NCI-H2227 (cell line): ENCODE results near the gene CD72.
"Not testable (repeated sequence)": the region's sequence is repeated elsewhere in the genome, so short reads cannot be mapped to it uniquely, and the experiment has no call there.

ENCODE experiments used
- DNase-seq: peaks from one replicate; lab custom pipeline; 2025; ENCODE audit not compliant: unreplicated experiment; lab: John Stamatoyannopoulos, UW

CD72 gene

DNA sequence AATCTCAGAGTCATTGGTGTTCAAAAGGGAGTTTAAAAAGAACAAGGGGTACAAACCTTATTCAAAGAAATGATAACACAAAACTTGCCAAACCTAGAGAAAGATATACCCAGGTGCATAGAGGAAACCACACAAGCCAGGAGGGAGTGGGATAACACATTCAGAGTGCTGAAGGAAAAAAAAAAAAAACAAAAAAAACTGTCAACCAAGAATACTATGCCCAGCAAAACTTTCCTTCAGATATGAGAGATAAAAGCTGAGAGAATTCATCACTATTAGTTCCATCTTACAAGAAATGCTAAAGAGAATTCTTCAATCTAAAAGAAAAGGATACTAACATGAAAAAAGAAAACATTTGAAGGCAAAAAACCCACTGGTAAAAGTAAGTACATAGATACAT, 24.6 kb downstream of the CD72 start:
- no peak for DNase-seq

DNA sequence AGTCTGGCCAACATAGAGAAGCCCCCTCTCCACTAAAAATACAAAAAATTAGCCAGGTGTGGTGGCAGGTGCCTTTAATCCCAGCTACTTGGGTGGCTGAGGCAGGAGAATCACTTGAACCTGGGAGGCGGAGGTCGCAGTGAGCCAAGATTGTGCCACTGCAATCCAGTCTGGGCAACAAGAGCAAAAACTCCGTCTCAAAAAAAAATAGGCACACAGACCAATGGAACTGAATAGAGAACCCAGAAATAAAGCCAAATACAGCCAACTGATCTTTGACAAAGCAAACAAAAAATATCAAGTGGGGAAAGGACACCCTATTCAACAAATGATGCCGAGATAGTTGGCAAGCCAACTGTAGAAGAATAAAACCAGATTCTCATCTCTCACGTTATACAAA, 29.7 kb downstream of the CD72 start:
- not testable (repeated sequence) for DNase-seq

DNA sequence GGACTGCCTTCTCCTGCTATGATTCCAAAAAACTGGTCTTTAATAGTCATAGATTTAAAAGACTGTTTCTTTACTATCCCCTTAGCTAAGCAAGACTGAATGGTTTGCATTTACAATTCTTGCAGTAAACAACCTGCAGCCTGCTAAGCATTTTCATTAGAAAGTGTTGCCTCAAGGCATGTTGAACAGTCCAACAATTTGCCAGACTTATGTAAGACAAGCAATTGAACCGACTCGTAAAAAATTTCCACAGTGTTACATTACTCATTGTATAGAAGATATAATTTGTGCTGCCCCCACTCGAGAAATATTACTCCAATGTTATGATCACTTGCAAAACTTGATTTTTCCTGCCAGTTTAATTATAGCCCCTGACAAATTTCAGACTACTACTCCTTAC, 33.5 kb downstream of the CD72 start:
- DNase-seq: not testable (repeated sequence)

DNA sequence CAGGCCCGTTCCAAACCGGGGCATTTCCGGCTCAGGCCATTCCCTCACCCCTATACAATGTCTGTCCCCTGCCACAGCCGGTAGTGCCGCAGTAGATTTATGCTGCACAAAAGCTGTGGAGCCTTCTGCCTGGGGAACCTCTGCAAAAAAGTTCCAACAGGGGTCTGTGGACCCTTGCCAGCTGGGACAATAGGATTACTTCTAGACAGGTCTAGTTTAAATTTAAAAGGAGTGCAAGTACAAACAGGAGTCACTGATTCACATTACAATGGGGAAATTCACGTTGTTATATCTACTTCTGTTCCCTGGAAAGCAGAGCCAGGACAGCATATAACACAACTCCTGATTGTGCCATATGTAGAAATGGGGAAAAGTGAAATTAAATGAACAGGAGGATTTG, 34.7 kb downstream of the CD72 start:
- not testable (repeated sequence) for DNase-seq

DNA sequence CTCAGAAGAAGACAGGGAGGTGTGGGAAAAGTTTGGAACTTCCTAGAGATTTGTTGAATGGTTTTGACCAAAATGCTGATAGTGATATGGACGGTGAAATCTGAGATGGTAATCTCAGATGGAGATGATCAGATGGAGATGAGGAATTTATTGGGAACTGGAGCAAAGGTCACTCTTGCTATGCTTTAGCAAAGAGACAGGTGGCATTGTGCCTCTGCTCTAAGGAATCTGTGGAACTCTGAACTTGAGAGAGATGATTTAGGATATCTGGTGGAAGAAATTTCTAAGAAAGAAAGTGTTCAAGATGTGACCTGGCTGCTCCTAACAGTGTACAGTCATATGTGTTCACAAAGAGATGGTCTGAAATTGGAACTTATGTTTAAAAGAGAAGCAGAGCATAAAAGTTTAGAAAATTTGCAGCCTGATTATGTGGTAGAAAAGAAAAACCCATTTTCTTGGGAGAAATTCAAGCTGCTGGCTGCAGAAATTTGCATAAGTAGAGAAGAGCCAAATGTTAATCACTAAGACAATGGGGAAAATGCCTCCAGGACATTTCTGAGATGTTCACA, 38.5 kb downstream of the CD72 start:
- not testable (repeated sequence) for DNase-seq

DNA sequence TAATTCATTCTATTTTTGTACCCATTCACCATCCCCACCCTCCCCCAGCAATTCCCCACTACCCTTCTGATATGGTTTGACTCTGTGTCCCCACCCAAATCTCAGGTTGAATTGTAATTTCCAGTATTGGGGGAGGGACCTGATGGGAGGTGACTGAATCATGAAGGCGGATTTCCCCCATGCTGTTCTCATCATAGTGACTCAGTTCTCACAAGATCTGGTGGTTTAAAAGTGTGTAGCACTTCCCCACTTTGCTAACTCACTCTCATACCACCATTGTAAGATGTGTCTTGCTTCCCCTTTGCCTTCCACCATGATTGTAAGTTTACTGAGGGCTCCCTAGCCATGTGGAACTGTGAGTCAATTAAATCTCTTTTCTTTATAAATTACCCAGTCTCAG, 39.1 kb downstream of the CD72 start:
- no peak for DNase-seq

DNA sequence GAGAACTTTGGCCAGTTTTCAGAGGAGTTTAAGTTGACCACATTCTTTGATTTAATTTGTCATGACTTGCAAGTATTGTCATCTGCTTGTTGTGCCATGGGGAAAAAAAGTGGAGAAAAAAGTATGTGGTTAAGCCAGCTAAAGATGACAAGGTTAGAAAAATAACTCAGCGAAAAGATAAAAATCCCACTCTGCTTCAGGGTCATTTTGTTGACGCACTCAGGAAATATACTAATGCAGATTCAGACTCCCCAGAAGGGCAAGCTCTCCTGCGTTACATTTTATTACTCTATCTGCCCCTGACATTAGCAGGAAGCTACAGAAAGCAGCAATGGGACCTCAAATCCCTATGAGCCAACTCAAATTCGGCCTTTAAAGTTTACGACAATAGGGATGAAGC, 40.7 kb downstream of the CD72 start:
- no peak for DNase-seq

DNA sequence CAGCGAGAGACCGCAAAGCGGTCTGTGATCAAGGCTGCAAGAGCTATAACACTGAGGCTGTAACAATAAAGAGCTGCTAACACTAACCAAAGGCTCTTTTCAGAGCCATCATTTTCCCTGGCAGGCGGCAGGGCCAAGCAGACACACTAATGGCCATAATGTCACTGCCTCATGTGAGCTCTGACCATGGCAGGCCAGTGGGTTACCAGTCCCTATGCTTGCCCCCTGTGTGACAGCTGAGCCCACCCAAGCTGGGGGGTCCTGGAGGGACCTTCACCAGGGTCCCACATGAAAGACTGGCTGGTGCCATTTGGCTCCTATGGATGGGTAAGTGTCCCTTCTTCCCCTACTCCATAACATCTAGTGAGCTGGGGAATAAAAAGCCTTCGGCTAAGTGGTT, 42.7 kb downstream of the CD72 start:
- no peak for DNase-seq

DNA sequence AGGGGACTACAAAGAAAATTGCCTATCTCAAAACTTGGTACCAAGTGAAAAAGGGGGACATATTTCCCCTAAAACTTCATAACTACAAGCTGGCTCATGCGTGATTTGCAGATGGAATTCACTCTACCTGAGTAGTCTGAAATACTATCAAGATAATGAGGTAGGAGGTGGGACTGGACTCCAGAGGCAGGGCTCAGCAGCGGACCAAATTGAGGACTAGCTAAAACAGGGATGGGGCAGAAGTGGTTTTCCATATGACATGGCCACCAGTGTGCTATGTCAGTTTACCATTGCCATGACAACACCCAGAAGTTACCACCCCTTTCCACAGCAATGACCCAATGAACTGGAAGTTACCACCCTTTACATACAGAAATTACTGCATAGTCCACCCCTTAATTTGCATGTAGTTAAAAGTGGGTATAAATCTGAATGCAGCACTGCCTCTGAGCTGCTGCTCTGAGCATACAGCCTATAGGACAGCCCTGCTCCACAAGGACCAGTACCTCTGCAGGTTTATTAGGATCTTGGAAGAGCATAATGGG, 43.6 kb downstream of the CD72 start:
- DNase-seq: no peak

DNA sequence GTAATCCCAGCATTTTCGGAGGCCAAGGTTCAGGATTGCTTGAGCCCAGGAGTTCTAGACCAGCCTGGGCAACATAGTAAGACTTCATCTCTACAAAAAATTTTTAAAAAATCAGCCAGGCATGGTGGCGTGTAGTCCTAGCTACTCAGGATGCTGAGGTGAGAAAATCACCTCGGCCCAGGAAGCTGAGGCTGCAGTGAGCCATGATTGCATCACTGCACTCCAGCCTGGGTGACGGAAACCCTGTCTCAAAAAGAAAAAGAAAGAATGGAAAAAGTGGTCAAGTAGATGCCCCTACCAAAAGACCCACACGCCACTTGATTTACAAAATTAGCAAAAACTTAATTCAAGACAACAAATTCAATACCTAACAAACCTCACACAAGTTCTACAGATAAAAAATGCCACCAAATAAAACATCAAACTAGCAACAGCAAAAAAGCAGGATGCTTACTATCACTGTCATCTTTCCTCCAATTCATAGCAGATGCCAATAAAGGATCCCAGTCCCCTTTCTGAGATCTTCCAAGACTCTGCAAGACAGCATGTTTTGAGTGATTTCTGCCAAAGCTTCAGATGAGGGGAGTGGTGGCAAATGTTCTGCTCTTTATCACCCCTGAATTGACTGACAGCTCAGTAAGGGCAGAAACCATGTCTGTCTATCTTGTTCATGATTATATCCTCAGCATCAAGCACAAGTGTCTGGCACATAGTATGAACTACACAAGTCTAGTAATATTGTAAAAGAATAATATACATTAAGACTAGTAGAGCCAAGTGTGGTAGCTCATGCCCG, 47.3 kb downstream of the CD72 start:
- DNase-seq: no peak

DNA sequence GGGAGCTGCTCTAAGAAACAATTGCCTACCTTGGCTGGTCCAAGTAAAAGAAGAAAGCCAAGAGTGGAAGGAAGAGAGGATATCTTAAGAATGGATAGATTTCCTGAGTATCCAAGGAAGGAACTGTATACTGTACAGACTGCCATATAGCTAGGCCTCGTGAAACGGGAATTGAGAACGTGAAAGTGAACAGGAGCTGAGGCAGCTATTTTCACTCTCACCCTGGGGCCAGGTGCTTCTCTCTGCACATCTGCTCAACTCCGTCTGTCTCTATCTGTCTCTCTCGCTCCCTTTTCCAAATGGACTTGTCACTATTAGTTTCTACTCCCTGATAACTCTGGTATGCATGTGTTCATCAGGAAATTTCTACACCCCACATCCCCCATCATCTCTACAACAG, 49.0 kb downstream of the CD72 start:
- DNase-seq: no peak

DNA sequence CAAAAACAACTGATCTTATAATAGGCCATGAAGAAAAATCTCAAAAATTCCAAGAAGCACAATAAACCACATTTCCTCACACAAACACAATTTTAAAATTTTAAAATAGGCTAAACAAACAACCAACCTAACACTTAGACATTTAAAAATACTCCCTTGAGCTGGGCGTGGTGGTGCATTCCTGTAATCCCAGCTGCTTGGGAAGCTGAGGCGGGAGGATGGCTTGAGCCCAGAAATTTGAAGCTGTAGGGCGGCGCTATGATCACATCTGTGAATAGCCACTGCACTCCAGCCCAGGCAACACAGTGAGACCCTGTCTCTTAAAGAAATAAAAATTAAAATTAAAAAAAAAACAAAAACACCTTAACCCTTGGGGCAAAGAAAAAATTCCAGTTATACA, 50.0 kb downstream of the CD72 start:
- DNase-seq: no peak

DNA sequence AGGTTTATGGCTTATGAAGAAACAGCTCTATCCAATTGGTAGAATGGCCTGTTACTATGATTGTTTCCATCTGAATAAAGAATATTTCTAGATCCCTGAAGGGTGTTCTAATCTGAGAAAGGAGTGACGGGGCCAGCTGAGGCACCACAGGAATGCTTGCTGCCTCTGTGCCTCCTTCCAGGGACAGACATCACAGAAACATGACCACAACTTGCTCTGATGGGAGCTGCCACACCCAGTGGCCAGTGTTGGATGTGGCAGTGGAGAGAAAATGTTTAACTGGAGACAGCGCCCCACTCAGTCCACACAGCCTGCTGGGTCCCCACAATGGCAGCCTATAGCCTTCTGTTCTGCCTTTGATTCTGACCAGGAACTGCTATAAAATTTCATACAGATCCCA, 51.8 kb downstream of the CD72 start:
- DNase-seq: no peak

DNA sequence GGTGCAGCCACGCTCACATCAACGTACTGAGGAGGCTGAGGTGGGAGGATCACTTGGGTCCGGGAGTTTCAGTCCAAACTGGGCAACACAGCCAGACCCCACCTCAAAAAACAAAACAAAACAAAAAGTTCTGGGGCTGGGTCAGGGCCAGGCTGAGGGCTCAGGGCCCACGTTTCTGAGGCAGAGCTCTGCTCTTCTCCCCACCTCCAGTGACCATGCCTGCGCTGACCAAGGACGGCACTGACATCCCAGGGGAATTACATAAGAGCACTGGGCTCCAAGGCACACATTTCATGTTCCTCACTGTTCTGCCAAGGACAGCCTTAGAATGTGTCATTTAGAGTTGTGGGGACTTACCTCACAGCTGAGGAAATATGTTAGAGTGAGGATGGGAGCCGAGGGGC, 53.6 kb downstream of the CD72 start:
- DNase-seq: no peak

DNA sequence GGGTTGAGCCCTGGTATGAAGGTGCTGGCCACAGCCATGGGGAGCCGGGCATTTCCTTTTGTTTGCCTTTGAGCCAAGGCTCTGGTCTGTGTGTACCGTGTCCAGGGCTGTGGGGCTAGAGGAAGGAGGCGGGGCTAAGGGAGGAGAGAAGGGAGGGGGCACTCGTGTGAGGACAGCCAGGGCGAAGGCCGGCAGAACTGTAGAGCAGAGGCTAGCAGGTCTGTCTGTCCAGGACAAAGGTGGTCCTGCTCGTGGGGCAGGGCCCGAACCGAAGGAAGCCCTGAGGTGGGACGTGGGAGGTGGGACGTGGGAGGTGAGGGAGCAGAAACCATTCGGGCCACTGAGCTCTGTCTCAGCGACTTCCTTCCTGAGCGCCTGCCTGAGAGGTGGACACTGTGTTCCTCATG, 54.4 kb downstream of the CD72 start:
- DNase-seq: no peak

DNA sequence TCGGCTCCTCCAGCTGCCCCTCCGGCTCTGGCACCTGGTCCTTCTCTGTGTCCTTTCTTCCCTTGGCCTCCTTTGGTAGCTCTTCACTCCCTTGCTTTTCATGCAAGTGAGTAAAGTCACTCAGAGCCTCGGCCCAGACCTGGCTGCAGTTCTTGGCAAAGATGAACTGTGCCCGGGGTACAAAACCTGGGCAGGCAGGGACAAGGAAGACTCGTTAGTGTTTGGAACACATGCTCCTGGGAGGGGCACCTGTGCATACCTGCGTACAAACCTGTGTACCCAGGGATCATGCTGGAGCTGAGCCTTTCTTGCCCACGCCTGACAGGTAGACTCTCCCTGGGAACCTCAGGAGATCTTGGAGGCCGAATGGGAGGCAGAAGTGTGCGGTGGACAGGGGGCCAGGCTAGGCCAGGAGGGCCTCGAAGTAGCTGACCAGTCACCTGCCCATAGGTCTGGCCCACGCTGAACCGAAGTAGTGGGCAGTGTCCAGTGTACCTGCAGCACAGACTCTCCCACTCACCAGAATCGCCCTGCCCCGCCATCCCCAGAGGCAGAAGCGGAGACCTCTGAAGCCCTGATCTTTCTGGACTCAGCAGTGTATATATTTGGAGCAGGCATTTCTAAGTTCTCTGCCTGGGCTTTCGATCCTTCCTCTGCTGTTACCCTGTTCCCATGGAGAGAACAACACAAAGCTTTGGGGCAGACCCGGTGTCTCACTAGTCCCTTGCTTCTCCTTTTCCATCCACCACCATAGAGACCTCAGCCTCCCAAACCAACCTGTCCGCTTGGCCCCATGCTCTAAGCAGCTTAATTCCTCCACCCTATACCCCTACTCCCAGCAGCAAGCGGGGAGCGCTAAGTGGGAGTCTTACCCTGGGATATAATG, 55.1 kb downstream of the CD72 start:
- DNase-seq: no peak

DNA sequence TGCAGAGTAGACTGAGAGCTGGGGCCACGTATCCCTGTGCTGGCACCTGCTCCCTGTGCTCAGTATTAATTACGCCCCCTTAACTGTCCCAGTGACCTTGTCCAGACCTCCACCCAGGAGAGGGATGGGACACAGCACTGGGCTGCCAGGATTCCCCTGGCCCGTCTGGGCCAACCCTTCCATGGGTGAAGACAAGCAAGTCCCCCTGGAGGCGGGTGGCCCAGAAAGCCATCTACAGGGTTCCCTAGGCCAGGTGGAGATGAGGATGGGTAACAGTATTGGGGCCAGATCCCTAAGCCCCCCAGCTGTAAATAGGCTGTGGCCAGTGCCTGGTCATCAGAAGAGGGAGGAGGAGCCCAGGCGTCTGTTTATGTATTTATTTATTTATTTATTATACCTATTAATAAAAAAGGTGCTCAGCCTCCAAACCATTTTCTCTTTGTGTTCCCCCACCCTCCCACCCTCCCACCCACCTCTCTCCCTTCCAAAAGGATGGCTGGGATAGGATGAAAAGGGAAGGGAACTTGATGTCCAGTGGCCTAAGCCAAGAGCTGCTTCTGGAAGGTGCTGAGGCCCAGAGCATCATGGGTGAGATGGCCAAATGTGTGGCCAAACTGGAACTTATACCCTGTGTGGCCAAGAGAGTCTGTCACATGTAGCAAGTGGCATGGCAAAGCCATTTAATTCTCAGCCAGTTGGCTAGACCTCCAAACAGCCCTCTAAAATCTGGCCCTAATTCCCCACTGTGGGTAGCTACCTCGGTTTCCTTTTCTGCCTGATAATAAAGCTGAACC, 56.5 kb downstream of the CD72 start:
- DNase-seq: no peak

DNA sequence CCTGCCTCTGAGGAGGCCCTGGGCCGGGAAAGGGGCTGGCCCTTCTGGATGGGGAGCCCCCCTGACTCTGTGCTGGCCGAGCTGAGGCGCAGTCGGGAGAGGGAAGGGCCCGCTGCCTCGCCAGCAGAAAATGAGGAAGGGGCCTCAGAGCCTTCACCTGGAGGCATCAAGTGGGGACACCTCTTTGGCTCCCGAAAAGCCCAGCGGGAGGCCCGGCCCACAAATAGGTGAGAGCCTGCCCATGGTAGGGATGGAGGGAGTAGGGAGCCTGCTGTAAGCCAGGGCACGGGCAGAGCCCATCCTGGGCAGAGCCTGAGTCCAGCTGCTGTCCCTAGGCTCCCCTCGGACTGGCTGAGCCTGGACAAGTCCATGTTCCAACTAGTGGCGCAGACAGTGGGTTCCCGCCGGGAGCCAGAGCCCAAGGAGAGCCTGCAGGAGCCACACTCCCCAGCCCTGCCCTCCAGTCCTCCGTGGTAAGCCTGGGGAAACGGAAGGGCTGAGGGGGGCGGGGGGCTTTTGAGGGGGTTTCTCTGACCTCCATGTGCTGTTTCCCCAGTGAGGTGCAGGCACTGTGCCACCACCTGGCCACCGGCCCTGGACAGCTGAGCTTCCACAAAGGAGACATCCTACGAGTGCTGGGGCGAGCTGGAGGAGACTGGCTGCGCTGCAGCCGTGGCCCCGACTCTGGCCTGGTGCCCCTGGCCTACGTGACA, 57.4 kb downstream of the CD72 start:
- no peak for DNase-seq
